Breast epithelium (tissue), 3 donors: ENCODE results near the gene IGF1R.

Source experiments
- POLR2A ChIP-seq: fragments of 450-650 bp; IDR thresholded peaks from one replicate; pipeline ENCODE4 v1.6.1; 2016; ENCODE audit warnings: antibody characterized with exemption, mild to moderate bottlenecking, moderate library complexity
- TF ChIP-seq, protein P1 (sequence below), 3 donors: fragments of 450-650 bp; IDR thresholded peaks; one replicate each; pipeline ENCODE4 v1.5.1; 2016 to 2017; ENCODE audit warnings: antibody characterized with exemption in 3 of 3, mild to moderate bottlenecking in 3 of 3, moderate library complexity in 3 of 3

DNA sequence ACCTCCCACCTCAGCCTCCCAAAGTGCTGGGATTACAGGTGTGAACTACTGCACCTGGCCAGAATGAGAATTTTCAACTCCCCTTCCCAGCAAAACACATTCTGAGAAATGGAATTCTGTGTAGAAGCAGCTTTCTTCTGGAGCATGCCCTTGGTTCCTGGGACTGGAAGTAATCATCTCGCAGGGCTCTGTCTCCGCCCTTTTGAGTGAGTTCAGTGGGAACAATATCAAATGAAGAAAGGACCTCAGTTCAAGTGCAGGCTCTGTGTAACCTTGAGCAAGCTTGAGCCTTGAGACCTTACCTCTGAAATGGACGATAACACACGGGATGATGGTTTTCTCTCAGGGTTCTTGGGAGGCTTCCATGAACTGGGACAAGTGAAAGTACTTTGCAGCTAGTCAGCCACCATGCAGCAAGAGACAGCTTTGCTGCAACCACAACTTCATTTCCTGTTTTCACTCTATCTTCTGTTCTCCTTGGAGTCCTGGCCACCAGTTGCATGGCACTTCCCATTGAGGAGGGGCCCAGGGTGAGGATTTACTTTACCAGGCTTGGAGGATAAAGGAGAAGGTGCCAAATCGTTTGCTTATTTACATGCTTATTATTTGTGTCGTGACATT lies 35.7 kb upstream of the IGF1R start:
- TF ChIP-seq POLR2A, result no peak
- TF ChIP-seq, protein P1, sequence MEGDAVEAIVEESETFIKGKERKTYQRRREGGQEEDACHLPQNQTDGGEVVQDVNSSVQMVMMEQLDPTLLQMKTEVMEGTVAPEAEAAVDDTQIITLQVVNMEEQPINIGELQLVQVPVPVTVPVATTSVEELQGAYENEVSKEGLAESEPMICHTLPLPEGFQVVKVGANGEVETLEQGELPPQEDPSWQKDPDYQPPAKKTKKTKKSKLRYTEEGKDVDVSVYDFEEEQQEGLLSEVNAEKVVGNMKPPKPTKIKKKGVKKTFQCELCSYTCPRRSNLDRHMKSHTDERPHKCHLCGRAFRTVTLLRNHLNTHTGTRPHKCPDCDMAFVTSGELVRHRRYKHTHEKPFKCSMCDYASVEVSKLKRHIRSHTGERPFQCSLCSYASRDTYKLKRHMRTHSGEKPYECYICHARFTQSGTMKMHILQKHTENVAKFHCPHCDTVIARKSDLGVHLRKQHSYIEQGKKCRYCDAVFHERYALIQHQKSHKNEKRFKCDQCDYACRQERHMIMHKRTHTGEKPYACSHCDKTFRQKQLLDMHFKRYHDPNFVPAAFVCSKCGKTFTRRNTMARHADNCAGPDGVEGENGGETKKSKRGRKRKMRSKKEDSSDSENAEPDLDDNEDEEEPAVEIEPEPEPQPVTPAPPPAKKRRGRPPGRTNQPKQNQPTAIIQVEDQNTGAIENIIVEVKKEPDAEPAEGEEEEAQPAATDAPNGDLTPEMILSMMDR (IDR thresholded peaks at IDR 0.05), result no peak
